Measurements from ENCODE around the gene PPP1R3G. TPM values are rescaled to one million over a fixed set of nuclear protein-coding genes. Genes with fewer than 3 reads are reported as not detected.

Gene PPP1R3G
- total RNA-seq, 1 donor from 2014 or later = not detected

- H3K27me3 Mint-ChIP-seq (ENCODE audit: unreplicated experiment) = peaks cover 19% of the 10 kb centered on the region
- DNase-seq = no peak
- H3K4me1 Mint-ChIP-seq (ENCODE audit: low read depth, unreplicated experiment) = no peaks in the 10 kb centered on the region
- peaks cover 5% of the 10 kb centered on the region for H3K36me3 Mint-ChIP-seq (ENCODE audit: unreplicated experiment)
- no peak overlapping the region for H3K4me3 Mint-ChIP-seq (ENCODE audit: unreplicated experiment)
- peaks cover 1% of the 10 kb centered on the region for H3K9me3 Mint-ChIP-seq (ENCODE audit: unreplicated experiment)
- H3K27ac Mint-ChIP-seq (ENCODE audit: unreplicated experiment) = no peak overlapping the region
- TF ChIP-seq CTCF (IDR thresholded peaks at IDR 0.05; ENCODE audit: partially characterized antibody, unreplicated experiment) = no peak
Observed at GRCh38 chr6:5082487-5083306, 2.4 kb upstream of the PPP1R3G start.

GRCh38 chr6:5083307-5083583 is 1.9 kb upstream of the PPP1R3G start:
- Mint-ChIP-seq H3K4me1 (ENCODE audit: low read depth, unreplicated experiment) (no peaks in the 10 kb centered on the region), H3K36me3 (ENCODE audit: unreplicated experiment) (peaks cover 5% of the 10 kb centered on the region), H3K4me3 (ENCODE audit: unreplicated experiment) (no peak overlapping the region), H3K27me3 (ENCODE audit: unreplicated experiment) (peaks cover 19% of the 10 kb centered on the region), H3K9me3 (ENCODE audit: unreplicated experiment) (peaks cover 1% of the 10 kb centered on the region), H3K27ac (ENCODE audit: unreplicated experiment) (no peak overlapping the region)
- DNase-seq = no peak
- no peak for TF ChIP-seq CTCF (IDR thresholded peaks at IDR 0.05; ENCODE audit: partially characterized antibody, unreplicated experiment)

GRCh38 chr6:5083813-5084359 is 1.3 kb upstream of the PPP1R3G start:
- peaks cover 5% of the 10 kb centered on the region for H3K36me3 Mint-ChIP-seq (ENCODE audit: unreplicated experiment)
- H3K4me1 Mint-ChIP-seq (ENCODE audit: low read depth, unreplicated experiment) = no peaks in the 10 kb centered on the region
- peaks cover 1% of the 10 kb centered on the region for H3K9me3 Mint-ChIP-seq (ENCODE audit: unreplicated experiment)
- peaks cover 19% of the 10 kb centered on the region for H3K27me3 Mint-ChIP-seq (ENCODE audit: unreplicated experiment)
- TF ChIP-seq CTCF (IDR thresholded peaks at IDR 0.05; ENCODE audit: partially characterized antibody, unreplicated experiment) = no peak
- H3K4me3 Mint-ChIP-seq (ENCODE audit: unreplicated experiment) = peak overlapping the region; percentile 68
- H3K27ac Mint-ChIP-seq (ENCODE audit: unreplicated experiment) = no peak overlapping the region
- no peak for DNase-seq

- peak; percentile 28 for DNase-seq
- Mint-ChIP-seq H3K9me3 (ENCODE audit: unreplicated experiment) (peaks cover 1% of the 10 kb centered on the region), H3K4me3 (ENCODE audit: unreplicated experiment) (peak overlapping the region; percentile 87), H3K27ac (ENCODE audit: unreplicated experiment) (no peak overlapping the region), H3K27me3 (ENCODE audit: unreplicated experiment) (peaks cover 19% of the 10 kb centered on the region), H3K4me1 (ENCODE audit: low read depth, unreplicated experiment) (no peaks in the 10 kb centered on the region), H3K36me3 (ENCODE audit: unreplicated experiment) (peaks cover 3% of the 10 kb centered on the region)
- no peak for TF ChIP-seq CTCF (IDR thresholded peaks at IDR 0.05; ENCODE audit: partially characterized antibody, unreplicated experiment)
Observed at GRCh38 chr6:5084360-5084780, 771 bp upstream of the PPP1R3G start.

GRCh38 chr6:5085648-5086293 is 630 bp downstream of the PPP1R3G start:
- no peaks in the 10 kb centered on the region for H3K4me1 Mint-ChIP-seq (ENCODE audit: low read depth, unreplicated experiment)
- peaks cover 19% of the 10 kb centered on the region for H3K27me3 Mint-ChIP-seq (ENCODE audit: unreplicated experiment)
- H3K9me3 Mint-ChIP-seq (ENCODE audit: unreplicated experiment) = peaks cover 1% of the 10 kb centered on the region
- TF ChIP-seq CTCF (IDR thresholded peaks at IDR 0.05; ENCODE audit: partially characterized antibody, unreplicated experiment) = no peak
- H3K36me3 Mint-ChIP-seq (ENCODE audit: unreplicated experiment) = no peaks in the 10 kb centered on the region
- peak; percentile 69 for DNase-seq
- H3K27ac Mint-ChIP-seq (ENCODE audit: unreplicated experiment) = no peak overlapping the region
- H3K4me3 Mint-ChIP-seq (ENCODE audit: unreplicated experiment) = peak overlapping the region; percentile 30

All from glutamatergic neuron (in vitro differentiated cells).